ENCODE measurements around the gene CTNNA3. TPM values are rescaled to one million over a fixed set of nuclear protein-coding genes. Genes with fewer than 3 reads are reported as not detected.
"Not testable (repeated sequence)": the region's sequence is repeated elsewhere in the genome, so short reads cannot be mapped to it uniquely, and the experiment has no call there.

Gene CTNNA3
- not detected for total RNA-seq

GRCh38 chr10:67696029-67696428 is at the start of gene CTNNA3:
Gene CTNNA3, minus strand, starts transcription at chr10:67696195.
- CTCF ChIA-PET: interaction anchor here (2.9 to 4.8 kb wide), 3 partner anchors 75 to 93 kb away, joined by 11 to 169 read pairs (median 21); no protein-coding TSS in a partner anchor
- Mint-ChIP-seq H3K9me3 (no peaks in the 10 kb centered on the region), H3K4me1 (ENCODE audit: low read depth) (no peaks in the 10 kb centered on the region), H3K27ac (no peak within 1 kb of the TSS), H3K27me3 (ENCODE audit: low read depth) (peaks cover 4% of the 10 kb centered on the region), H3K36me3 (ENCODE audit: low read depth) (no peaks in the 10 kb centered on the region), H3K4me3 (no peak within 1 kb of the TSS)
- DNase-seq: no peak
- intact Hi-C loops (cut with micrococcal nuclease): loop anchor here (2.0 to 10.0 kb wide), 3 partner anchors 29 to 459 kb away; no protein-coding TSS in a partner anchor

DNA sequence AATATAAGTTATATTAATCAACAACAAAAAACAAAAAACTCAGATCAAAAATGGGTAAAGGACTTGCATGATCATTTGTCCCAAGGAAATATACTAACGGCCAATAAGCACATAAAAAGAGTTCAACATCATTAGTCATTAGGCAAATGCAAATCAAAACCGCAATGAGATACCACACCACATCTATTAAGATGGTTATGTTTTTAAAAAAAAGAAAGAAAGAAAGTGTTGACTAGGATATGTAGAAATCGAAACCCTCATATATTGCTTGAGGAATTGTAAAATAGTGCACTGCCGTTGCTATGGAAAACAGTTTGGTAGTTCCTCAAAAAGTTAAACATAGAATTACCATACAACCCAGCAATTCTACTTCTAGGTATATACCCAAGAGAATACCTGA is 39.4 kb upstream of the CTNNA3 start:
- Mint-ChIP-seq H3K36me3 (ENCODE audit: low read depth) (no peaks in the 10 kb centered on the region), H3K9me3 (no peaks in the 10 kb centered on the region), H3K27me3 (ENCODE audit: low read depth) (no peaks in the 10 kb centered on the region), H3K27ac (no peak overlapping the region), H3K4me1 (ENCODE audit: low read depth) (peaks cover 5% of the 10 kb centered on the region), H3K4me3 (no peak overlapping the region)
- intact Hi-C loops (cut with micrococcal nuclease): no loop called here
- no peak for DNase-seq
- CTCF ChIA-PET: no interaction called here

- Mint-ChIP-seq H3K4me3 (no peak overlapping the region), H3K36me3 (ENCODE audit: low read depth) (no peaks in the 10 kb centered on the region), H3K27me3 (ENCODE audit: low read depth) (no peaks in the 10 kb centered on the region), H3K27ac (no peak overlapping the region), H3K4me1 (ENCODE audit: low read depth) (peaks cover 5% of the 10 kb centered on the region), H3K9me3 (no peaks in the 10 kb centered on the region)
- CTCF ChIA-PET: interaction anchor here (0.9 kb wide), 1 partner anchor 15 kb away, joined by 3 read pairs; no protein-coding TSS in a partner anchor
- DNase-seq: no peak
- intact Hi-C loops (cut with micrococcal nuclease): no loop called here
Observed at GRCh38 chr10:67733511-67733910, 37.5 kb upstream of the CTNNA3 start.

DNA sequence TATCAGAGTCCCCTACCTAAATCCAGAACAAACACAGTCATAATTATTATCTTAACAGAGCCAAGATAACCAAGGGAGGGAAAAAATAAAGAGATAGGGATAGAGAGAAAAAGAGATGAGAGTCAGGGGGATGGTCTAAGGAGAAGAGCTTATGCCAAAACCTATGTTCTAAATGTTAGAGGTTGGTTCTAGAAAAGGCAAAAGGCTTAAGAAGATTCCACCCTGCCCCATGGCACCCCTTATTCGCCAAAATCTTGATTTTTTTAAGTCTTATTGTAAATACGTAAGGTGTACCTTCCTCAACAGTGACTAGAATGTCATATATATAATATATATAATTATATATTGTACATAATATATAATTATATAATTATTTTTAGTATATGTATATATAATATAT is 29.6 kb upstream of the CTNNA3 start:
- intact Hi-C loops (cut with micrococcal nuclease): no loop called here
- no peak for DNase-seq
- no peaks in the 10 kb centered on the region for H3K9me3 Mint-ChIP-seq
- no peaks in the 10 kb centered on the region for H3K36me3 Mint-ChIP-seq (ENCODE audit: low read depth)
- no peak overlapping the region for H3K27ac Mint-ChIP-seq
- no peaks in the 10 kb centered on the region for H3K4me1 Mint-ChIP-seq (ENCODE audit: low read depth)
- H3K27me3 Mint-ChIP-seq (ENCODE audit: low read depth): no peaks in the 10 kb centered on the region
- no peak overlapping the region for H3K4me3 Mint-ChIP-seq
- CTCF ChIA-PET: no interaction called here

- CTCF ChIA-PET: interaction anchor here (0.7 to 0.9 kb wide), 2 partner anchors 16 to 56 kb away, joined by 3 read pairs; no protein-coding TSS in a partner anchor
- Mint-ChIP-seq H3K27ac (no peak overlapping the region), H3K9me3 (no peaks in the 10 kb centered on the region), H3K27me3 (ENCODE audit: low read depth) (no peaks in the 10 kb centered on the region), H3K4me3 (no peak overlapping the region), H3K36me3 (ENCODE audit: low read depth) (no peaks in the 10 kb centered on the region), H3K4me1 (ENCODE audit: low read depth) (no peaks in the 10 kb centered on the region)
- no peak for DNase-seq
- intact Hi-C loops (cut with micrococcal nuclease): no loop called here
Observed at GRCh38 chr10:67723601-67724000, 27.6 kb upstream of the CTNNA3 start.

- CTCF ChIA-PET: no interaction called here
- no peak for DNase-seq
- no peaks in the 10 kb centered on the region for H3K9me3 Mint-ChIP-seq
- intact Hi-C loops (cut with micrococcal nuclease): no loop called here
- no peak overlapping the region for H3K4me3 Mint-ChIP-seq
- no peak overlapping the region for H3K27ac Mint-ChIP-seq
- H3K36me3 Mint-ChIP-seq (ENCODE audit: low read depth): no peaks in the 10 kb centered on the region
- H3K27me3 Mint-ChIP-seq (ENCODE audit: low read depth): no peaks in the 10 kb centered on the region
- H3K4me1 Mint-ChIP-seq (ENCODE audit: low read depth): no peaks in the 10 kb centered on the region
Observed at GRCh38 chr10:67722113-67722512, 26.1 kb upstream of the CTNNA3 start.

- DNase-seq; H3K4me1 Mint-ChIP-seq (ENCODE audit: low read depth); H3K9me3 Mint-ChIP-seq; H3K27me3 Mint-ChIP-seq (ENCODE audit: low read depth); H3K4me3 Mint-ChIP-seq; intact Hi-C loops (cut with micrococcal nuclease); H3K27ac Mint-ChIP-seq; H3K36me3 Mint-ChIP-seq (ENCODE audit: low read depth): not testable (repeated sequence)
- CTCF ChIA-PET: interaction anchor here (0.7 kb wide), 1 partner anchor 64 kb away, joined by 3 read pairs; no protein-coding TSS in a partner anchor
Observed at GRCh38 chr10:67716455-67716854, 20.5 kb upstream of the CTNNA3 start.

DNA sequence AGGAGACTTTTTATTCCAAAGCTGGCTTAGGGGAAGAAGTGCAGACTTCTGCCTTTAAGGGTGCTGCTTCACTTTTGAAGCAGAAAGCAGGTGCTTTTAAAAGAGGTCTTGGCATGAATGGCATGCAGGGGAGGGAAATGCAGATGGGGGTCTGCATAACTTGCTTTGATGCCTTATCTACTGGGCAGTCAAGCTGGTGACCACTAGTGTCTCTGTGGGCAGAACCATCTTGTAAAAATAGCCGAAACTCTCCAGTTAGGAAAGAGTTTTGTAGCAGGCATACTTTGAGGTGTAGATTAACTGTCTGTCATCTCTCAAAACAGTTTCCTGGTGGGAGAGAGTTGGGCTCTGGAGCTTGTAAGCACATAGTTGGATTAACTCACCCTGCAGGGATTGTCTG is 9.9 kb upstream of the CTNNA3 start:
- H3K27me3 Mint-ChIP-seq (ENCODE audit: low read depth): peaks cover 7% of the 10 kb centered on the region
- H3K4me1 Mint-ChIP-seq (ENCODE audit: low read depth): no peaks in the 10 kb centered on the region
- H3K9me3 Mint-ChIP-seq: peaks cover 7% of the 10 kb centered on the region
- intact Hi-C loops (cut with micrococcal nuclease): no loop called here
- H3K4me3 Mint-ChIP-seq: no peak overlapping the region
- H3K36me3 Mint-ChIP-seq (ENCODE audit: low read depth): no peaks in the 10 kb centered on the region
- no peak overlapping the region for H3K27ac Mint-ChIP-seq
- CTCF ChIA-PET: no interaction called here
- DNase-seq: no peak

- DNase-seq; H3K4me1 Mint-ChIP-seq (ENCODE audit: low read depth); H3K9me3 Mint-ChIP-seq; H3K36me3 Mint-ChIP-seq (ENCODE audit: low read depth); H3K4me3 Mint-ChIP-seq; H3K27ac Mint-ChIP-seq: not testable (repeated sequence)
- intact Hi-C loops (cut with micrococcal nuclease): loop anchor here (5.0 to 10.0 kb wide), 2 partner anchors 63 to 455 kb away; no protein-coding TSS in a partner anchor
- H3K27me3 Mint-ChIP-seq (ENCODE audit: low read depth): peaks cover 11% of the 10 kb centered on the region
- CTCF ChIA-PET: interaction anchor here (1.3 kb wide), 1 partner anchor 79 kb away, joined by 4 read pairs; no protein-coding TSS in a partner anchor
Observed at GRCh38 chr10:67699613-67700270, 3.7 kb upstream of the CTNNA3 start.

GRCh38 chr10:67698164-67698563 is 2.2 kb upstream of the CTNNA3 start:
- Mint-ChIP-seq H3K36me3 (ENCODE audit: low read depth) (no peaks in the 10 kb centered on the region), H3K4me1 (ENCODE audit: low read depth) (no peaks in the 10 kb centered on the region), H3K9me3 (peaks cover 4% of the 10 kb centered on the region), H3K27ac (no peak overlapping the region), H3K4me3 (no peak overlapping the region), H3K27me3 (ENCODE audit: low read depth) (peaks cover 11% of the 10 kb centered on the region)
- intact Hi-C loops (cut with micrococcal nuclease): loop anchor here (5.0 to 10.0 kb wide), 2 partner anchors 64 to 457 kb away; no protein-coding TSS in a partner anchor
- CTCF ChIA-PET: interaction anchor here (0.8 to 4.8 kb wide), 21 partner anchors 10 to 459 kb away, joined by 3 to 169 read pairs (median 6); no protein-coding TSS in a partner anchor
- no peak for DNase-seq

- no peak overlapping the region for H3K4me3 Mint-ChIP-seq
- CTCF ChIA-PET: interaction anchor here (0.6 to 4.8 kb wide), 34 partner anchors 10 to 925 kb away, joined by 3 to 169 read pairs (median 4); no protein-coding TSS in a partner anchor
- peak; percentile 10 for DNase-seq
- no peak overlapping the region for H3K27ac Mint-ChIP-seq
- intact Hi-C loops (cut with micrococcal nuclease): loop anchor here (1.0 to 10.0 kb wide), 4 partner anchors 31 to 457 kb away; no protein-coding TSS in a partner anchor
- H3K27me3 Mint-ChIP-seq (ENCODE audit: low read depth): peaks cover 10% of the 10 kb centered on the region
- peaks cover 4% of the 10 kb centered on the region for H3K9me3 Mint-ChIP-seq
- H3K4me1 Mint-ChIP-seq (ENCODE audit: low read depth): no peaks in the 10 kb centered on the region
- H3K36me3 Mint-ChIP-seq (ENCODE audit: low read depth): no peaks in the 10 kb centered on the region
Observed at GRCh38 chr10:67697724-67698131, 1.7 kb upstream of the CTNNA3 start.

- no peaks in the 10 kb centered on the region for H3K9me3 Mint-ChIP-seq
- no peak overlapping the region for H3K4me3 Mint-ChIP-seq
- peaks cover 4% of the 10 kb centered on the region for H3K27me3 Mint-ChIP-seq (ENCODE audit: low read depth)
- CTCF ChIA-PET: interaction anchor here (0.6 to 4.8 kb wide), 14 partner anchors 13 to 457 kb away, joined by 3 to 169 read pairs (median 10); no protein-coding TSS in a partner anchor
- no peak for DNase-seq
- no peaks in the 10 kb centered on the region for H3K4me1 Mint-ChIP-seq (ENCODE audit: low read depth)
- intact Hi-C loops (cut with micrococcal nuclease): loop anchor here (1.0 to 10.0 kb wide), 4 partner anchors 30 to 458 kb away; no protein-coding TSS in a partner anchor
- no peak overlapping the region for H3K27ac Mint-ChIP-seq
- H3K36me3 Mint-ChIP-seq (ENCODE audit: low read depth): no peaks in the 10 kb centered on the region
Observed at GRCh38 chr10:67696679-67697078, 684 bp upstream of the CTNNA3 start.

Measured in activated naive CD4-positive, alpha-beta T cell treated with anti-CD3 and anti-CD28 coated beads for 36 hours (primary cell).